Measurements from ENCODE around the gene IL24.
"Not testable (repeated sequence)": the region's sequence is repeated elsewhere in the genome, so short reads cannot be mapped to it uniquely, and the experiment has no call there.

Gene IL24, protein sequence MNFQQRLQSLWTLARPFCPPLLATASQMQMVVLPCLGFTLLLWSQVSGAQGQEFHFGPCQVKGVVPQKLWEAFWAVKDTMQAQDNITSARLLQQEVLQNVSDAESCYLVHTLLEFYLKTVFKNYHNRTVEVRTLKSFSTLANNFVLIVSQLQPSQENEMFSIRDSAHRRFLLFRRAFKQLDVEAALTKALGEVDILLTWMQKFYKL

DNA sequence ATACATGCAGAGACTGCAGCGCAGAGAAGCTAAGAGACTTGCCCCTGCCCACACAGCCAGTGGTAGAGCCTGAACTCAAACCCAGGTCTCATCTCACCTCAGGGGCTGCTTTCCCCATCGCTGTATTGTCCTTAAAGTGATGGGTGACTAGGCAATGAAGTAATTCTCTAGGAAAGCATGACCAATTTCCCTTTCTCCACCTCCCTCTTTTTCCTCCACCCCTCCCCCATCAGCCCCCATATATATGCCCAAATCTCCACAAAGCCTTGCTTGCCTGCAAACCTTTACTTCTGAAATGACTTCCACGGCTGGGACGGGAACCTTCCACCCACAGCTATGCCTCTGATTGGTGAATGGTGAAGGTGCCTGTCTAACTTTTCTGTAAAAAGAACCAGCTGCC lies at the start of gene IL24:
Gene IL24 (plus strand): TSS at position 269 of the 400 bp plus-strand sequence. CDS start 390 bp downstream, outside the sequence.
- in situ Hi-C loops (cut with MboI; ENCODE audit: low sequenced_read_pairs): no loop called here

DNA sequence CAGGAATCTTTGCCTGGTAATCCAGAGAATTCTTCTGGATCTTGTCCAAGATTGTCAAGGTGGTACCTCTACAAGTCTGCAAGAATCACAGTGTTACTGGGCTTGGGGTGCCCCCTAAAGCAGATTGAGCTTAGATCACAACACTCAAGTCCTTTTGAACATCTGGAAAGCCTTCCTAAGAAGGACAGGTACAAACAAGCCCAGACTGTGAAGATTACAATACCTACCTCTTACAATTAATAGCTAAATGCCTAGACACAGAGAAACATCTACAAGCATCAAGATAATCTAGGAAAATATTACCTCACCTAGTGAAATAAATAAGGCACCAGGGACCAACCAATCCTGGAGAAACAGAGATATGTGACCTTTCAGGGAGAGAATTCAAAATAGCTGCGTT lies 49.3 kb upstream of the IL24 start:
- in situ Hi-C loops (cut with MboI; ENCODE audit: low sequenced_read_pairs): no loop called here

DNA sequence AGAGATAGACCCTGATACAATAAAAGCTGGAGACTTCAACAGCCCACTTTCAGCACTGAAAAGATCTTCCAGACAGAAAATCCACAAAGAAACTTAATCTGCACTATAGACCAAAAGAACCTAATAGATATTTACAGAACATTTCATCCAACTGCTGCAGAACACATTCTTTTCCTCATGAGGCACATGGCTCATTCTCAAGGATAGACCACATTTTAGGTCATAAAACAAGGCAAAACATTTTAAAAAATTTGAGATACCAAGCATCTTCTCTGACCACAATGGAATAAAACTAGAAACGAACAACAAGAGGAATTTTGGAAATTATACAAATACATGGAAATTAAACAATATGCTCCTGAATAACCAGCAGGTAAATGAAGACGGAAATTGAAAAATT lies 46.8 kb upstream of the IL24 start:
- in situ Hi-C loops (cut with MboI; ENCODE audit: low sequenced_read_pairs): no loop called here

DNA sequence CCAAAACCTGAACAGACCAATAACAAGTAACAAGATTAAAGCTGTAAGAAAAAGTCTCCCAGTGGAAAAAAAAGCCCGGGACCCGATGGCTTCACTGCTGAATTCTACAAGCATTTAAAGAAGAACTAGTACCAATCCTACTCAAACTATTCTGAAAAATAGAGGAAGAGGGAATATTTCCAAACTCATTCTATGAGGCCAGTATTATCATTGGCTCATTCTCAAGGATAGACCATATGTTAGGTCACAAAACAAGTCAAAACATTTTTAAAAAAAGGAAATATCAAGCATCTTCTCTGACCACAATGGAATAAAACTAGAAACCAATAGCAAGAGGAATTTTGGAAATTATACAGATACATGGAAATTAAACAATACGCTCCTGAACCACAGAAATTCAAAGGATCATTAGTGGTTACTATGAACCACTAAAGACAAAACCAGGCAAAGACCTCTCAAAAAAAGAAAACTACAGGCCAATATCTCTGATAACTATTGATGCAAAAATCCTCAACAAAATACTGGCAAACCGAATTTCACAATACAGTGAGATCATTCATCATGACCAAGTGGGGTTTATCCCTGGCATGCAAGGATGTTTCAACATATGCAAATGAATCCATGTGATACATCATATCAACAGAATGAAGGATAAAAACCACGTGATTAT lies 45.8 kb upstream of the IL24 start:
- in situ Hi-C loops (cut with MboI; ENCODE audit: low sequenced_read_pairs): no loop called here

- in situ Hi-C loops (cut with MboI; ENCODE audit: low sequenced_read_pairs): not testable (repeated sequence)
Observed at GRCh38 chr1:206852662-206853061, 44.6 kb upstream of the IL24 start.

DNA sequence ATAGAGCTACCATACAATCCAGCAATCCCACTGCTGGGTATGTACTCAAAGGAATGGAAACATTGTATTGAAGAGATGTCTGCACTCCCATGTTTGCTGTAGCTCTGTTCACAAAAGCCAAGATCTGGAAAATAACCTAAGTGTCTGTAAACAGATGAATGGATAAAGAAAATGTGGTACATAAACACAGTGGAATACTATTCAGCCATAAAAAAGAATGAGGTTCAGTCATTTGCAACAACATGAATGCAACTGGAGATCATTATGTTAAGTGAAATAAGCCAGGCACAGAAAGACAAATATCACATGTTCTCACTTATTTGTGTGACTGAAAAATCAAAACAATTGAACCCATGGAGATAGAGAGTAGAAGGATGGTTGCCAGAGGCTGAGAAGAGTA lies 43.5 kb upstream of the IL24 start:
- in situ Hi-C loops (cut with MboI; ENCODE audit: low sequenced_read_pairs): not testable (repeated sequence)

DNA sequence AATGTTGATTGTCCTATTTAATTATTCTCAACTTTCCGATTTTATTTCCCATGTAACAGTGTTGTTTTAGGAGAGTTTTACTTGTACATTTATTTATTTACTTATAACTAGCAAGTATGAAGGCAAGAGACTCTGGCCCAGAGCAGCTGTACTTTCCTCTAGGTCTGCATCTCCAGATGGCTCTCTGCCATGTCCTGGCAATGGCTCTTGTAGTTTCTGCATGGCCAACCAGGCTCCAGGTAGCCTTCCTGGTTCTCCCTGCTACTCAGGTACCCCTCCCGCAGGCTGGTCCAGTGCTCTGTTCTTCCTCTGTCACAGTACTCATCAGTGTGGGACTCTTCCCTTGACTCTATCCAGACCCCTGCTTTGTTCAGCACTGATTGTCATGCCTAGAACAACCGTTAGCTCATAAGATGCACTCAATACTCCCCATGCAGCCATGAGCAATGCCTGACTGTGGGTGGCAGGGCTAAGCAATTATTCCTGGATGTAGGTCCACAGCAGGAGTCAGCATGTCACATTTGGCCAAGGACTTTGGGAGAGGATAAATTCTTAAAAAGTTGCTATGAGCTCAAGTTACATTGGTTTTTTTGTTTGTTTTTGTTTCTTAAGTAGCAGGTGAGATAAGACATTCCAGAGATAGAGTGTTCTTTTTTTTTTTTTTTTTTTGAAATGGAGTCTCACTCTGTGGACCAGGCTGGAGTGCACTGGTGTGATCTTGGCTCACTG lies 42.7 kb upstream of the IL24 start:
- in situ Hi-C loops (cut with MboI; ENCODE audit: low sequenced_read_pairs): no loop called here

DNA sequence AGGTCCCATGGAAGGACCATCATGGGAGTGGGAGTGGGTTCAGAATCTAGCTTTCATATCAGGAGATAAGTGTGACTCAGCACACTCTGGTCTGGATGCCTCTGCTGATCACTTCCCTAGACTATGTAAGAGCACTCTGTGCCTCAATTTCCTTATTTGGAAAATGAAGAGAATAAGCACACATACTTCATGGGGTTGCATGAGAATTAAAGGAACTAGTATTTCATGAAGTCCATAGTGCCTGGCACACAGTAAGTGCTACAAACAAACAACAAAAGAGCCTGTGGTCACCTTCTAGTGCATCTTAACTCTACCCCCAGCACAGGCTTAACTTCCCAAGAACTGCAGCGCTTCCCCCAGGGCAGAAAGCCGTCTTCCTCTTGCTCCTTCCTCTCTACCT lies 41.4 kb upstream of the IL24 start:
- in situ Hi-C loops (cut with MboI; ENCODE audit: low sequenced_read_pairs): no loop called here

- in situ Hi-C loops (cut with MboI; ENCODE audit: low sequenced_read_pairs): no loop called here
Observed at GRCh38 chr1:206856674-206857464, 40.4 kb upstream of the IL24 start.

DNA sequence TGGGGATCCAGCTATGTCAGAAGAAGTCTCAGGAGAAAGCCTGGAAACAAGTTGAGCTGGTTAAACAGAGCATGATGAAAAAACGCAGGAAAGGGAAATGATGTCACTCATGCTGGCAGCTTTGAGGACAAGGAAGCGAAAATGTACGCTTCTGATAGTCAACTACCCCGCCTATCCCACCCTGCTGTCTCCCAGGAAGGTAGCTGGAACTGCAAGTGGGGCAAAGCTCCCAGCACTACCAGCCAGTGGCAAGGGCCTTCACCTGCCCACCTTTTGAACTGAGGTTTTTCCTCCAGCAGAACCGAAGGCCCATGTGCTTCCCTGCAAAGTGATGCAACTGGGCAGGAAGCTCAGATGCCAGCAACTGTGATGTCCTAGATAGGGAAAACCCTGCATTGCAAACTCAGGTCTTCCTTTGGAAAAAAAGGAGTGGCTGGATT lies 38.1 kb upstream of the IL24 start:
- in situ Hi-C loops (cut with MboI; ENCODE audit: low sequenced_read_pairs): no loop called here

DNA sequence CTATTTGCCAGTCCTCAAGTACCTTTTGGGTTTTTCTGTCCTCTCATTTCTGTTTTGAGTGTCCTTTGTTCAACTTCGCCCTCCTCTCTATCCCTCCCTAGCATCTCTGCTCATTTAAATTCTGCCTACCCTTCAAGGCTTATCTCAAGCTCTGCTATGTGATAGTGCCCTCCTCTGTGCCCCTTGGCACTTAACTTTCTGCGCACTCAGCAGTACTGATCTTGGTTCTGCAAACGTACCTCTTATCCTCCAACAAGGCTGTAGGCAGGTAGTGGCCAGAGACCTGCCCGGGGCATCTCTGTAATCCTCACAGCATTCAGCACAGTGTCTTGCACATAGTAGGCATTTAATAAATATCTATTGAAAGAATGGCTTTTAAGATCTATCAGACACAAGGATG lies 37.1 kb upstream of the IL24 start:
- in situ Hi-C loops (cut with MboI; ENCODE audit: low sequenced_read_pairs): no loop called here

- in situ Hi-C loops (cut with MboI; ENCODE audit: low sequenced_read_pairs): no loop called here
Observed at GRCh38 chr1:206863266-206863665, 34.0 kb upstream of the IL24 start.

GRCh38 chr1:206864939-206865671 lies 32.1 kb upstream of the IL24 start, which contains the start of gene IL20:
IL20 (plus strand) TSS chr1:206865623; CDS start chr1:206865853, 230 bp downstream.
- in situ Hi-C loops (cut with MboI; ENCODE audit: low sequenced_read_pairs): no loop called here

- in situ Hi-C loops (cut with MboI; ENCODE audit: low sequenced_read_pairs): no loop called here
Observed at GRCh38 chr1:206866062-206866461, 31.2 kb upstream of the IL24 start.

- in situ Hi-C loops (cut with MboI; ENCODE audit: low sequenced_read_pairs): no loop called here
Observed at GRCh38 chr1:206867239-206867638, 30.0 kb upstream of the IL24 start.

DNA sequence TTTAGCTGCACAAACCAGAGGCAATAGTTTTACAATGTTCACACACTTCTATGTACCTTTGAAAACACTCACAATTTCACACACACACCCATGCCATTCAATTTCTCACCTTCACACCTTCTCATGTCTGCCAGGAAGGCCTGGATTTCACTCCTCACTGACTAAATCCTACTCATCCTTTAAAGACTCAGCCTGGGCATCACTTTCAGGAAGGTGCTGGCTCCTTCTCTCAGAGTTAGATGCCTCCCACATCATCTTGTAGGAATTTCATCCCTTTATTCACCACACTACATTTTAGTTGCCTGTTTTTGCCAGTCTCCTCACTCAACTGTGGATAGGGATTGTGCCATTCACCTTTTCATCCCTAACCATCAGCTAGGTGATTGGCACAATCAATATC lies 29.5 kb upstream of the IL24 start:
- in situ Hi-C loops (cut with MboI; ENCODE audit: low sequenced_read_pairs): no loop called here

GRCh38 chr1:206868264-206868663 lies 29.0 kb upstream of the IL24 start:
- in situ Hi-C loops (cut with MboI; ENCODE audit: low sequenced_read_pairs): no loop called here

- in situ Hi-C loops (cut with MboI; ENCODE audit: low sequenced_read_pairs): no loop called here
Observed at GRCh38 chr1:206872139-206872538, 25.1 kb upstream of the IL24 start.

GRCh38 chr1:206873603-206874188 lies 23.5 kb upstream of the IL24 start:
- in situ Hi-C loops (cut with MboI; ENCODE audit: low sequenced_read_pairs): no loop called here

GRCh38 chr1:206875752-206876377 lies 21.4 kb upstream of the IL24 start:
- in situ Hi-C loops (cut with MboI; ENCODE audit: low sequenced_read_pairs): no loop called here

Measured in HL-60/S4 treated with phorbol 12-myristate 13-acetate at 8.2 ng/mL for 4 days and 3 days (cell line).